WTC11 (cell line): ENCODE measurements around the gene RBM24. TPM values are rescaled to one million over a fixed set of nuclear protein-coding genes. Genes with fewer than 3 reads are reported as not detected.
"Not testable (repeated sequence)": the region's sequence is repeated elsewhere in the genome, so short reads cannot be mapped to it uniquely, and the experiment has no call there.

Source experiments
- ATAC-seq: fragments of 200-7000 bp; cut with Tn5 transposase; 2 replicates; pipeline ENCODE4 v1.10.0; 2021; ENCODE audit warnings: mild to moderate bottlenecking, moderate library complexity
- CTCF ChIA-PET: fragments of 300-600 bp; sonication (Branson Sonifier 250); formaldehyde crosslinking; loops from one replicate; lab custom pipeline; 2021; ENCODE audit warnings: antibody characterized with exemption; lab: Charles Lee
- POLR2A ChIA-PET: fragments of 350-600 bp; sonication (Branson Sonifier 250); formaldehyde crosslinking; loops from one replicate; lab custom pipeline; 2021; ENCODE audit warnings: antibody characterized with exemption; lab: Charles Lee
- DNase-seq: peaks from one replicate; pipeline ENCODE4 v3.0.0; 2021; ENCODE audit warnings: low spot score
- H3K27ac Mint-ChIP-seq: 2 replicates; pipeline ENCODE4 v1.8.0; 2021; ENCODE audit warnings: mixed read lengths
- H3K27me3 Mint-ChIP-seq: 2 replicates; pipeline ENCODE4 v1.8.0; 2021; ENCODE audit warnings: low read depth, mild to moderate bottlenecking, moderate library complexity, mixed read lengths
- H3K36me3 Mint-ChIP-seq: 2 replicates; pipeline ENCODE4 v1.8.0; 2021; ENCODE audit warnings: mixed read lengths
- H3K4me1 Mint-ChIP-seq: 2 replicates; pipeline ENCODE4 v1.8.0; 2022; ENCODE audit warnings: mixed read lengths
- H3K4me3 Mint-ChIP-seq: 2 replicates; pipeline ENCODE4 v1.8.0; 2021; ENCODE audit warnings: mild to moderate bottlenecking, moderate library complexity, mixed read lengths
- H3K9me3 Mint-ChIP-seq: 2 replicates; pipeline ENCODE4 v1.8.0; 2021; ENCODE audit warnings: mixed read lengths
- ELF4 ChIP-seq: sonication (generic); formaldehyde crosslinking; IDR thresholded peaks from 2 replicates; pipeline ENCODE4 v1.8.1; 2022; ENCODE audit warnings: low read depth, mild to moderate bottlenecking, moderate library complexity, missing genetic modification reagents
- EMX1 ChIP-seq: fragments of 250-450 bp; sonication (Bioruptor Pico); IDR thresholded peaks from 2 replicates; pipeline ENCODE4 v1.8.0; 2021; ENCODE audit warnings: mild to moderate bottlenecking
- ESRRA ChIP-seq: sonication (generic); formaldehyde crosslinking; IDR thresholded peaks from 2 replicates; pipeline ENCODE4 v1.8.1; 2022; ENCODE audit warnings: mild to moderate bottlenecking, missing genetic modification reagents, borderline replicate concordance
- GABPB1 ChIP-seq: sonication (generic); formaldehyde crosslinking; IDR thresholded peaks from 2 replicates; pipeline ENCODE4 v1.8.1; 2023; ENCODE audit warnings: mild to moderate bottlenecking, missing genetic modification reagents
- NFYB ChIP-seq: sonication (generic); formaldehyde crosslinking; conservative IDR thresholded peaks from 2 replicates; pipeline ENCODE4 v1.8.0; 2022; ENCODE audit warnings: low read depth, missing genetic modification reagents
- NR1H2 ChIP-seq: sonication (generic); formaldehyde crosslinking; IDR thresholded peaks from 2 replicates; pipeline ENCODE4 v1.9.0; 2021; ENCODE audit warnings: mild to moderate bottlenecking, moderate library complexity, missing genetic modification reagents
- OVOL2 ChIP-seq: fragments of 250-450 bp; sonication (Bioruptor Pico); IDR thresholded peaks from 2 replicates; pipeline ENCODE4 v1.9.0; 2021; ENCODE audit warnings: mild to moderate bottlenecking, borderline replicate concordance
- TEAD4 ChIP-seq: sonication (generic); formaldehyde crosslinking; IDR thresholded peaks from 2 replicates; pipeline ENCODE4 v1.8.0; 2022; ENCODE audit warnings: mild to moderate bottlenecking, missing genetic modification reagents
- ZNF121 ChIP-seq: sonication (generic); formaldehyde crosslinking; IDR thresholded peaks from 2 replicates; pipeline ENCODE4 v1.8.0; 2023; ENCODE audit warnings: missing genetic modification reagents
- ZNF138 ChIP-seq: sonication (generic); formaldehyde crosslinking; conservative IDR thresholded peaks from 2 replicates; pipeline ENCODE4 v1.8.1; 2022; ENCODE audit warnings: mild to moderate bottlenecking, moderate library complexity, missing genetic modification reagents
- ZNF219 ChIP-seq: sonication (generic); formaldehyde crosslinking; IDR thresholded peaks from 2 replicates; pipeline ENCODE4 v1.8.0; 2023; ENCODE audit warnings: missing genetic modification reagents, mild to moderate bottlenecking, borderline replicate concordance
- total RNA-seq: library from RNA; stranded (reverse); gene quantifications from 3 replicates; pipeline ENCODE4 v1.2.3, GENCODE V29; 2021
- TF ChIP-seq, protein P1 (sequence below): fragments of 250-450 bp; sonication (Bioruptor Pico); IDR thresholded peaks from 2 replicates; pipeline ENCODE4 v1.9.0; 2021; ENCODE audit warnings: mild to moderate bottlenecking, borderline replicate concordance
- TF ChIP-seq, protein P2 (sequence below): sonication (generic); formaldehyde crosslinking; IDR thresholded peaks from 2 replicates; pipeline ENCODE4 v1.8.1; 2023; ENCODE audit warnings: mild to moderate bottlenecking, missing genetic modification reagents, borderline replicate concordance

Gene RBM24
- total RNA-seq, 1 experiment from 2014 or later, result 0.63 TPM

DNA sequence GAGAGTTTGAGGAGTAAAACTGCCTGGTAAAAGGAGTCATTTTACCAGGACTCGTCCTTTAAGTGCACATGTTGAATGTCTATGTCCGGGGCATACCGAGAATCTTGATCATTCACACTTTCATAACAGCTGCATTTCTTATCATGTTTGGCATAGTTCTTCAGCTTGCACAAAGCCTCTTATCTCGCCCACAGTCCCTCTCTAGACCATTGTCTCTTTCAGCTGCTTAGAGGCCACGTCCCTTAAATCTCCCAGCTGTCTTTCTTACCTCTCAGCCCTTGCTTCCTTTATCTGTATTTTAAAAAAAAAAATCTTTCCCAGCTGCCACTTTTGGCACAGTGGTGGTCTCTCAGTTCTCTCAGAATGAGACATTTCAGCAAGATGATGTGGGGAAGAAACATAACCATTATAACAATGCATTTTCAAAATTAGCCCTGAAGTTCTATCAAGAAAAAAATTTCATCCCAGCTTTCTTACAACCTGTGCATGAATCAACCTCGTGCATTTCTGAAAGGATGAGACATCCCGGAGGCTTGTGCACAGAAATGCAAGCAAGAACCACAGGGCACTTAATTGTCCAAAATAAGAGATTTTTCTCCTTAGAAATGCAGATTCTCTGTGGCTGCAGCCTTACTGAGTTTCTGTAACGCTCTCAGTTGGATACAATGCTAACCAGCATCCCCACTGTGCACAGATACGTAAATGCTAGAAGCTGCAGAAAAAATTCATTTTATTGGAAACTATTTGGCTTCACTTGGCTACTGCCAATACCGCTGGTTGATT, 24.2 kb downstream of the RBM24 start:
- ChIA-PET POLR2A (no interaction called here), CTCF (interaction anchor here (2.0 kb wide), 1 partner anchor 105 kb away, joined by 5 read pairs; no protein-coding TSS in a partner anchor)
- Mint-ChIP-seq H3K4me1 (peaks cover 9% of the 10 kb centered on the region), H3K9me3 (peaks cover 10% of the 10 kb centered on the region), H3K27me3 (peaks cover 13% of the 10 kb centered on the region), H3K36me3 (no peaks in the 10 kb centered on the region), H3K4me3 (peak overlapping the region; percentile 21), H3K27ac (no peak overlapping the region)
- TF ChIP-seq OVOL2 (CRISPR knock-in tag) (no peak), ELF4 (CRISPR knock-in tag) (no peak), NR1H2 (CRISPR knock-in tag) (no peak), ZNF121 (CRISPR knock-in tag) (no peak), EMX1 (no peak), ESRRA (no peak), TEAD4 (no peak), ZNF219 (CRISPR knock-in tag) (no peak)
- TF ChIP-seq, protein P1, sequence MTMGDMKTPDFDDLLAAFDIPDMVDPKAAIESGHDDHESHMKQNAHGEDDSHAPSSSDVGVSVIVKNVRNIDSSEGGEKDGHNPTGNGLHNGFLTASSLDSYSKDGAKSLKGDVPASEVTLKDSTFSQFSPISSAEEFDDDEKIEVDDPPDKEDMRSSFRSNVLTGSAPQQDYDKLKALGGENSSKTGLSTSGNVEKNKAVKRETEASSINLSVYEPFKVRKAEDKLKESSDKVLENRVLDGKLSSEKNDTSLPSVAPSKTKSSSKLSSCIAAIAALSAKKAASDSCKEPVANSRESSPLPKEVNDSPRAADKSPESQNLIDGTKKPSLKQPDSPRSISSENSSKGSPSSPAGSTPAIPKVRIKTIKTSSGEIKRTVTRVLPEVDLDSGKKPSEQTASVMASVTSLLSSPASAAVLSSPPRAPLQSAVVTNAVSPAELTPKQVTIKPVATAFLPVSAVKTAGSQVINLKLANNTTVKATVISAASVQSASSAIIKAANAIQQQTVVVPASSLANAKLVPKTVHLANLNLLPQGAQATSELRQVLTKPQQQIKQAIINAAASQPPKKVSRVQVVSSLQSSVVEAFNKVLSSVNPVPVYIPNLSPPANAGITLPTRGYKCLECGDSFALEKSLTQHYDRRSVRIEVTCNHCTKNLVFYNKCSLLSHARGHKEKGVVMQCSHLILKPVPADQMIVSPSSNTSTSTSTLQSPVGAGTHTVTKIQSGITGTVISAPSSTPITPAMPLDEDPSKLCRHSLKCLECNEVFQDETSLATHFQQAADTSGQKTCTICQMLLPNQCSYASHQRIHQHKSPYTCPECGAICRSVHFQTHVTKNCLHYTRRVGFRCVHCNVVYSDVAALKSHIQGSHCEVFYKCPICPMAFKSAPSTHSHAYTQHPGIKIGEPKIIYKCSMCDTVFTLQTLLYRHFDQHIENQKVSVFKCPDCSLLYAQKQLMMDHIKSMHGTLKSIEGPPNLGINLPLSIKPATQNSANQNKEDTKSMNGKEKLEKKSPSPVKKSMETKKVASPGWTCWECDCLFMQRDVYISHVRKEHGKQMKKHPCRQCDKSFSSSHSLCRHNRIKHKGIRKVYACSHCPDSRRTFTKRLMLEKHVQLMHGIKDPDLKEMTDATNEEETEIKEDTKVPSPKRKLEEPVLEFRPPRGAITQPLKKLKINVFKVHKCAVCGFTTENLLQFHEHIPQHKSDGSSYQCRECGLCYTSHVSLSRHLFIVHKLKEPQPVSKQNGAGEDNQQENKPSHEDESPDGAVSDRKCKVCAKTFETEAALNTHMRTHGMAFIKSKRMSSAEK, result no peak
- TF ChIP-seq, protein P2, sequence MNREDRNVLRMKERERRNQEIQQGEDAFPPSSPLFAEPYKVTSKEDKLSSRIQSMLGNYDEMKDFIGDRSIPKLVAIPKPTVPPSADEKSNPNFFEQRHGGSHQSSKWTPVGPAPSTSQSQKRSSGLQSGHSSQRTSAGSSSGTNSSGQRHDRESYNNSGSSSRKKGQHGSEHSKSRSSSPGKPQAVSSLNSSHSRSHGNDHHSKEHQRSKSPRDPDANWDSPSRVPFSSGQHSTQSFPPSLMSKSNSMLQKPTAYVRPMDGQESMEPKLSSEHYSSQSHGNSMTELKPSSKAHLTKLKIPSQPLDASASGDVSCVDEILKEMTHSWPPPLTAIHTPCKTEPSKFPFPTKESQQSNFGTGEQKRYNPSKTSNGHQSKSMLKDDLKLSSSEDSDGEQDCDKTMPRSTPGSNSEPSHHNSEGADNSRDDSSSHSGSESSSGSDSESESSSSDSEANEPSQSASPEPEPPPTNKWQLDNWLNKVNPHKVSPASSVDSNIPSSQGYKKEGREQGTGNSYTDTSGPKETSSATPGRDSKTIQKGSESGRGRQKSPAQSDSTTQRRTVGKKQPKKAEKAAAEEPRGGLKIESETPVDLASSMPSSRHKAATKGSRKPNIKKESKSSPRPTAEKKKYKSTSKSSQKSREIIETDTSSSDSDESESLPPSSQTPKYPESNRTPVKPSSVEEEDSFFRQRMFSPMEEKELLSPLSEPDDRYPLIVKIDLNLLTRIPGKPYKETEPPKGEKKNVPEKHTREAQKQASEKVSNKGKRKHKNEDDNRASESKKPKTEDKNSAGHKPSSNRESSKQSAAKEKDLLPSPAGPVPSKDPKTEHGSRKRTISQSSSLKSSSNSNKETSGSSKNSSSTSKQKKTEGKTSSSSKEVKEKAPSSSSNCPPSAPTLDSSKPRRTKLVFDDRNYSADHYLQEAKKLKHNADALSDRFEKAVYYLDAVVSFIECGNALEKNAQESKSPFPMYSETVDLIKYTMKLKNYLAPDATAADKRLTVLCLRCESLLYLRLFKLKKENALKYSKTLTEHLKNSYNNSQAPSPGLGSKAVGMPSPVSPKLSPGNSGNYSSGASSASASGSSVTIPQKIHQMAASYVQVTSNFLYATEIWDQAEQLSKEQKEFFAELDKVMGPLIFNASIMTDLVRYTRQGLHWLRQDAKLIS (CRISPR knock-in tag), result no peak
- DNase-seq, result no peak
- ATAC-seq, result peak; percentile 67

DNA sequence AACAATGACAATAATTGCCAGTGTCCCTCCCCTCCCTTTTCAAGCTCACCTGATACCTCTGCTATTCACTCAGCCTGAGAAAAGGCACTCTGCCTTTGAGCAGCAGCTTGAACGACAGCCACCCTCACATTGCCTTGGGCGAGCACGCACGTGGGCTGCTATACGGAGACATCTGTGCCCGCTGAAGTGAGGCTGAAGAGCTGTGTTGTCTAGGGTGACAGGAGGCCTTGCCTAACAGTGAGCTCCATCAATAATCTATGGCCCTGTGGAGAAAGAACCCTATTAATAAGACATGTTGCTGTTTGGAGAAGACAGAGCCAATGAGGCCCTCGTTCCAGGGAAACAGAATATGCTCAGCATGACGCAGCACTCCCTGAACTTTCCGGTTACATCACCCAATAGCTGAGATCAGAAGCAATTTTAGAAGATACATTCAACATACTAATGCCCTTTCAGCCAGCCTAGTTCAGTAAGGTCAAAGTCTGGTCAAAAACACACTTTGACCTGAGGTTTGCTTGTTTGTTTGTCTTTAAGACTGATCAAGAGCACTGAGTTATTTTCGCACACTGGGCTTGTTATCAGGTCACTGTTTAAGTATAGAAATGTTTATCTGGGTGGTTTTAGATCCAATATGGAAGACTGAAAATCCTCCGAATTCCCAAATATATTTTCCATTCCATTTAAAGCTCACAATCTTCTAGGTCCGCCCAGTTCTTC, 30.6 kb downstream of the RBM24 start:
- DNase-seq (no peak), ATAC-seq (0 out of 2 replicates have a peak, but pooled peaks have one; percentile 38)
- Mint-ChIP-seq H3K27ac (no peak overlapping the region), H3K4me1 (peaks cover 7% of the 10 kb centered on the region; the same call in 1 of the 2 replicates), H3K36me3 (no peaks in the 10 kb centered on the region), H3K9me3 (peaks cover 6% of the 10 kb centered on the region; the same call in 1 of the 2 replicates), H3K4me3 (no peak overlapping the region), H3K27me3 (no peaks in the 10 kb centered on the region)
- TF ChIP-seq ZNF138 (no peak), GABPB1 (CRISPR knock-in tag) (peak; percentile 99)
- POLR2A ChIA-PET, result no interaction called here
- CTCF ChIA-PET, result interaction anchor here (1.3 kb wide), 1 partner anchor 272 kb away, joined by 6 read pairs; no protein-coding TSS in a partner anchor

DNA sequence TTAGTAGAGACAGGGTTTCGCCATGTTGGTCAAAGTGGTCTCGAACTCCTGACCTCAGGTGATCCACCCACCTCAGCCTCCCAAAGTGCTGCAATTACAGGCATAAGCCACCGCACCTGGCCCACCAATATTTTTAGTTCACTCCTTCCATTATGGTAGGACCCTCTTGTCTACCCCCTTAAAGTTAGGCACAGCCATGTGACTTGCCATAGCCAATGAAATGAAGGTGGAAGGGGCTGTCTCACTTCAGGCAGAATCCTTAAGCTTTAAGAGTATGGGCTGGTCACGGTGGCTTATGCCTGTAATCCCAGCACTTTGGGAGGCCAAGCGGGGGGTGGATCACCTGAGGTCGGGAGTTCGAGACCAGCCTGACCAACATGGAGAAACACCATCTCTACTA, 32.1 kb downstream of the RBM24 start:
- H3K4me3 Mint-ChIP-seq, ATAC-seq, H3K4me1 Mint-ChIP-seq, POLR2A ChIA-PET: not testable (repeated sequence)
- peak; percentile 35; the same call in 1 of the 2 replicates for TF ChIP-seq NFYB (CRISPR knock-in tag)
- TF ChIP-seq, all 79 proteins: peak for 1; not testable (repeated sequence) for 78
- H3K27me3 Mint-ChIP-seq, CTCF ChIA-PET, H3K36me3 Mint-ChIP-seq, H3K9me3 Mint-ChIP-seq, H3K27ac Mint-ChIP-seq, DNase-seq: not testable (repeated sequence)
